CD14-positive monocyte (primary cell): ENCODE measurements around the gene FAM193A. TPM values are rescaled to one million over a fixed set of nuclear protein-coding genes. Genes with fewer than 3 reads are reported as not detected.
A peak's percentile ranks its signal among the peaks of the same experiment; 100 is the strongest.

Experiments used
- DNase-seq, 3 donors: peaks; one replicate each; pipeline ENCODE4 v3.0.0-alpha.2; 2011 to 2022
- H2AFZ ChIP-seq: 2 replicates; pipeline ENCODE4 v1.6.0; 2012; ENCODE audit warnings: mild to moderate bottlenecking, low read depth, low read length, inconsistent platforms; ENCODE audit not compliant: insufficient read depth, poor library complexity, severe bottlenecking
- H3K27ac ChIP-seq, 2 donors: 1 replicate in 1 of 2; 2 replicates in 1 of 2; pipeline ENCODE4 v1.5.1; 2012 to 2013; ENCODE audit warnings: low read length in 2 of 2, control low read depth in 1 of 2, inconsistent platforms in 1 of 2, low read depth in 1 of 2, mild to moderate bottlenecking in 1 of 2
- H3K27me3 ChIP-seq, 2 donors: one replicate each; pipeline versions ENCODE4 v1.6.0 to v1.6.1; 2011 to 2013; ENCODE audit warnings: low read length in 2 of 2; ENCODE audit not compliant: control insufficient read depth in 2 of 2, insufficient read depth in 2 of 2
- H3K36me3 ChIP-seq, 2 donors: replicated peaks in 1 of 2; 1 replicate in 1 of 2; 2 replicates in 1 of 2; pipeline versions ENCODE4 v1.5.1 to v1.6.1; 2012 to 2013; ENCODE audit warnings: low read length in 2 of 2, control low read depth in 1 of 2, inconsistent platforms in 1 of 2, mild to moderate bottlenecking in 1 of 2; ENCODE audit not compliant: insufficient read depth in 2 of 2, control insufficient read depth in 1 of 2
- H3K4me1 ChIP-seq, 2 donors: 1 replicate in 1 of 2; 2 replicates in 1 of 2; pipeline versions ENCODE4 v1.5.1 to v1.6.1; 2012 to 2013; ENCODE audit warnings: low read length in 2 of 2, control low read depth in 1 of 2, inconsistent platforms in 1 of 2, mild to moderate bottlenecking in 1 of 2, moderate library complexity in 1 of 2; ENCODE audit not compliant: insufficient read depth in 2 of 2, control insufficient read depth in 1 of 2
- H3K4me2 ChIP-seq: replicated peaks from 2 replicates; pipeline ENCODE3; 2012; ENCODE audit warnings: low read length, moderate library complexity, mild to moderate bottlenecking; ENCODE audit not compliant: poor library complexity, severe bottlenecking; ENCODE audit errors: extremely low read depth
- H3K4me3 ChIP-seq, 3 experiments: fragments of 200-600 bp in 1 of 3; sonication (generic) in 1 of 3; replicated peaks in 1 of 3; 1 replicate in 2 of 3; 2 replicates in 1 of 3; pipeline ENCODE4 v1.5.1; 2011 to 2013; ENCODE audit warnings: low read length in 3 of 3, mild to moderate bottlenecking in 3 of 3, control low read depth in 2 of 3, low read depth in 2 of 3, inconsistent platforms in 1 of 3, moderate library complexity in 1 of 3
- H3K79me2 ChIP-seq: 2 replicates; pipeline ENCODE4 v1.6.0; 2012; ENCODE audit warnings: mild to moderate bottlenecking, control low read depth, inconsistent platforms, low read length, moderate library complexity; ENCODE audit not compliant: insufficient read depth
- H3K9ac ChIP-seq: 2 replicates; pipeline ENCODE4 v1.6.0; 2017; ENCODE audit warnings: low read length, mild to moderate bottlenecking; ENCODE audit not compliant: insufficient read depth, poor library complexity, severe bottlenecking
- H3K9me3 ChIP-seq, 2 donors: replicated peaks in 1 of 2; 1 replicate in 1 of 2; 2 replicates in 1 of 2; pipeline versions ENCODE4 v1.5.1 to v1.6.1; 2012 to 2013; ENCODE audit warnings: low read length in 2 of 2, control low read depth in 1 of 2; ENCODE audit not compliant: control insufficient read depth in 1 of 2, insufficient read depth in 1 of 2
- H4K20me1 ChIP-seq: 2 replicates; pipeline ENCODE4 v1.6.0; 2012; ENCODE audit warnings: mild to moderate bottlenecking, low read length, control low read depth, moderate library complexity; ENCODE audit not compliant: insufficient read depth
- H3K27ac Mint-ChIP-seq, 7 donors: one replicate each; pipeline ENCODE4 v1.8.0; 2020; ENCODE audit warnings: mild to moderate bottlenecking in 7 of 7, mixed read lengths in 7 of 7, moderate library complexity in 6 of 7, inconsistent platforms in 2 of 7
- H3K27me3 Mint-ChIP-seq, 3 donors: one replicate each; pipeline ENCODE4 v1.8.0; 2021 to 2022; ENCODE audit warnings: low read depth in 3 of 3, mild to moderate bottlenecking in 3 of 3, mixed read lengths in 3 of 3, moderate library complexity in 3 of 3, inconsistent platforms in 1 of 3
- H3K36me3 Mint-ChIP-seq, 2 donors: one replicate each; pipeline ENCODE4 v1.8.0; 2020; ENCODE audit warnings: mixed read lengths in 2 of 2, inconsistent platforms in 1 of 2, mild to moderate bottlenecking in 1 of 2
- H3K4me1 Mint-ChIP-seq: one replicate; pipeline ENCODE4 v1.8.0; 2020; ENCODE audit warnings: mild to moderate bottlenecking, mixed read lengths
- H3K4me3 Mint-ChIP-seq, 2 donors: one replicate each; pipeline ENCODE4 v1.8.0; 2020; ENCODE audit warnings: mild to moderate bottlenecking in 2 of 2, mixed read lengths in 2 of 2, moderate library complexity in 1 of 2
- H3K9me3 Mint-ChIP-seq, 7 donors: one replicate each; pipeline ENCODE4 v1.8.0; 2020 to 2022; ENCODE audit warnings: mixed read lengths in 7 of 7, mild to moderate bottlenecking in 6 of 7, moderate library complexity in 6 of 7, inconsistent platforms in 2 of 7
- WGBS: methylation state at CpG from one replicate; pipeline ENCODE4 v1.1.5; 2013; ENCODE audit warnings: missing lambda C conversion rate; ENCODE audit not compliant: insufficient coverage; 5-methylcytosine and 5-hydroxymethylcytosine counted together
- intact Hi-C, 2 donors: fragments of 100-400 bp; cut with micrococcal nuclease; formaldehyde crosslinking; loops; one replicate each; pipeline versions ENCODE4 v1.15.0 to v1.15.1; 2023
- polyA plus RNA-seq, 3 donors: library from polyadenylated mRNA; depleted of rRNA in 1 of 3; unstranded in 2 of 3; stranded (reverse) in 1 of 3; fragments of 300-500 nt in 2 of 3; fragments of >200 nt in 1 of 3; fragmentation: Illumina TruSeq in 2 of 3; gene quantifications; 1 replicate in 2 of 3; 2 replicates in 1 of 3; pipeline ENCODE4 v1.2.3, GENCODE V29; 2012 to 2021
- TF ChIP-seq, protein P1 (sequence below): fragments of 200-600 bp; IDR thresholded peaks from one replicate; pipeline ENCODE4 v1.8.0; 2022; ENCODE audit warnings: antibody characterized with exemption, mild to moderate bottlenecking

The FAM193A gene
- polyA plus RNA-seq, 3 donors: 0.66 to 11.8 (median 0.82) TPM

DNA sequence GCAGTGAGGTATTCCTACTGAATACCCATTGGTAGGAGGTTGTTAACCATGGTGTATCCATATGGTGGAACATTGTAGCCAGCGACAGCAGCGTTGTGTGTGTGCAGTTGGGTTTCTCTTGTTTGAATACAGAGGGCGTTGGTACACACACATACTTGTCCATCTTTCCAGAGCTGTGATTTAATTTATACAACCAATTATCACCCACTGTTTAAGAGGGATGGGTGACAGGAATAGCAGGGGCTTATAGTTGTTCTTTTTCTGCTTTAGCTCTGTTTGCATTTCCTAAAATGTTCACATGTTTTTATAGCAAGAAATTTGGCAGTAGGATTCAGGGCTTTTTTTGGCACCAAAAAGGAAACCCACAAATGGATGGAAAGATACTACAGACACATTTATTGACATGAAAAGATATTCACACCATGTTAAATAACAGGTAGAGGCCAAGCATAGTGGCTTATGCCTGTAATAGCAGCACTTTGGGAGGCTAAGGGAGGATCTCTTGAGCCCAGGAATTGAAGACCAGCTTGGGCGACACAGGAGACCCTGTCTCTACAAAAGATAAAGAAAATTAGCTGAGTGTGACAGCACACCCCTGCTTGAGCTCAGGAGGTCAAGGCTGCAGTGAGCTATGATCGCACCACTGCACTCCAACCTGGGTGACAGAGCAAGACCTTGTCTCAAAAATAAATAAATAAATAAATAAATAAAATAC lies 159.1 kb downstream of the FAM193A start:
- Mint-ChIP-seq H3K4me1 (no peaks in the 10 kb centered on the region), H3K27ac (no peak overlapping the region), H3K27me3 (peaks cover 0 to 1% (median 0%) of the 10 kb centered on the region in 3 donors), H3K9me3 (peaks cover 0 to 1% (median 0%) of the 10 kb centered on the region in 7 donors), H3K4me3 (no peak overlapping the region), H3K36me3 (peaks cover 91 to 97% of the 10 kb centered on the region in 2 donors)
- intact Hi-C loops: no loop called here
- no peak overlapping the region for H3K27ac ChIP-seq
- TF ChIP-seq, protein P1, sequence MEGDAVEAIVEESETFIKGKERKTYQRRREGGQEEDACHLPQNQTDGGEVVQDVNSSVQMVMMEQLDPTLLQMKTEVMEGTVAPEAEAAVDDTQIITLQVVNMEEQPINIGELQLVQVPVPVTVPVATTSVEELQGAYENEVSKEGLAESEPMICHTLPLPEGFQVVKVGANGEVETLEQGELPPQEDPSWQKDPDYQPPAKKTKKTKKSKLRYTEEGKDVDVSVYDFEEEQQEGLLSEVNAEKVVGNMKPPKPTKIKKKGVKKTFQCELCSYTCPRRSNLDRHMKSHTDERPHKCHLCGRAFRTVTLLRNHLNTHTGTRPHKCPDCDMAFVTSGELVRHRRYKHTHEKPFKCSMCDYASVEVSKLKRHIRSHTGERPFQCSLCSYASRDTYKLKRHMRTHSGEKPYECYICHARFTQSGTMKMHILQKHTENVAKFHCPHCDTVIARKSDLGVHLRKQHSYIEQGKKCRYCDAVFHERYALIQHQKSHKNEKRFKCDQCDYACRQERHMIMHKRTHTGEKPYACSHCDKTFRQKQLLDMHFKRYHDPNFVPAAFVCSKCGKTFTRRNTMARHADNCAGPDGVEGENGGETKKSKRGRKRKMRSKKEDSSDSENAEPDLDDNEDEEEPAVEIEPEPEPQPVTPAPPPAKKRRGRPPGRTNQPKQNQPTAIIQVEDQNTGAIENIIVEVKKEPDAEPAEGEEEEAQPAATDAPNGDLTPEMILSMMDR: no peak
- no peak for DNase-seq
- no peaks in the 10 kb centered on the region for H4K20me1 ChIP-seq
- no peak overlapping the region for H3K4me2 ChIP-seq
- peaks cover 92 to 97% of the 10 kb centered on the region in 2 donors for H3K36me3 ChIP-seq
- no peaks in the 10 kb centered on the region for H3K4me1 ChIP-seq
- H3K27me3 ChIP-seq: no peaks in the 10 kb centered on the region
- H2AFZ ChIP-seq: no peak overlapping the region
- no peak overlapping the region for H3K4me3 ChIP-seq
- H3K9ac ChIP-seq: no peak overlapping the region
- no peaks in the 10 kb centered on the region for H3K79me2 ChIP-seq
- WGBS: 100% methylated on average over 1 of the region's 5 CpGs
- H3K9me3 ChIP-seq: no peaks in the 10 kb centered on the region

DNA sequence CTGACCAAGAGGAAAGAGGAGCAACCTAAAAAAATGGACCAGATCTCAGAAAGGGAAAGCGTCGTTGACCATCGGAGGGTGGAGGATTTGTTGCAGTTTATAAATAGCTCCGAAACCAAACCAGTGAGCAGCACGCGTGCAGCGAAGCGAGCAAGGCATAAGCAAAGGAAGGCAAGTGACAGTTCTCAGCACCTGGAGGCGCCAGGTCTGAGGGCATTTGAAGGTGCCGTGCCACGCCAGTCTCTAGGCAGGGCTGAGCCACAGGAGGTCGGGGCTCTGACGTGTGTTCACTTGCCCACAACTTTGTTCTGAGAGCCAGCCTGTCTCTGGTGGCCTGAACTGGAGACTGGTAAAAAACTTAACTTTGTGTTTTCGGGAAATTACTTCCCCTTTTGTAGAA lies 160.0 kb downstream of the FAM193A start:
- Histone ChIP-seq H3K79me2 (no peaks in the 10 kb centered on the region), H3K9ac (no peak overlapping the region), H4K20me1 (no peaks in the 10 kb centered on the region), H2AFZ (no peak overlapping the region), H3K4me3 (no peak overlapping the region), H3K4me2 (no peak overlapping the region), H3K27me3 (no peaks in the 10 kb centered on the region), H3K27ac (peak overlapping the region in 1 of 2 donors; percentile 26), H3K36me3 (peaks cover 92 to 97% of the 10 kb centered on the region in 2 donors), H3K9me3 (no peaks in the 10 kb centered on the region), H3K4me1 (no peaks in the 10 kb centered on the region)
- Mint-ChIP-seq H3K27me3 (peaks cover 0 to 1% (median 0%) of the 10 kb centered on the region in 3 donors), H3K36me3 (peaks cover 91 to 97% of the 10 kb centered on the region in 2 donors), H3K9me3 (peaks cover 0 to 1% (median 0%) of the 10 kb centered on the region in 7 donors), H3K27ac (peak overlapping the region in 2 of 7 donors; percentile 32 to 57), H3K4me1 (no peaks in the 10 kb centered on the region), H3K4me3 (no peak overlapping the region)
- TF ChIP-seq, protein P1: no peak
- intact Hi-C loops: no loop called here
- no peak for DNase-seq
- 98% methylated on average over 13 of the region's 14 CpGs for WGBS
